ENCODE measurements around the gene PCNX2.

PCNX2 gene

GRCh38 chr1:232986527-232986922 is 309.0 kb downstream of the PCNX2 start:
- Histone ChIP-seq H3K4me3 (ENCODE audit: insufficient read depth, low read length, poor library complexity, severe bottlenecking) (no peak overlapping the region), H3K9ac (ENCODE audit: low read length) (no peak overlapping the region), H4K20me1 (ENCODE audit: low read depth, low read length) (no peaks in the 10 kb centered on the region), H3K4me2 (ENCODE audit: low read depth, low read length, poor library complexity, severe bottlenecking) (no peak overlapping the region), H3K36me3 (ENCODE audit: low read length) (no peaks in the 10 kb centered on the region), H3K9me3 (ENCODE audit: insufficient read depth, low read length) (no peaks in the 10 kb centered on the region), H2AFZ (ENCODE audit: low read depth, low read length, severe bottlenecking) (no peak overlapping the region), H3K27me3 (ENCODE audit: low read length) (no peaks in the 10 kb centered on the region), H3K79me2 (ENCODE audit: insufficient read depth, low read length) (no peaks in the 10 kb centered on the region), H3K27ac (ENCODE audit: low read depth, low read length) (no peak overlapping the region), H3F3A (ENCODE audit: insufficient read depth) (no peaks in the 10 kb centered on the region), H3K9me2 (replicated peaks; ENCODE audit: insufficient read depth, low read length) (no peaks in the 10 kb centered on the region)
- TF ChIP-seq, protein P1, sequence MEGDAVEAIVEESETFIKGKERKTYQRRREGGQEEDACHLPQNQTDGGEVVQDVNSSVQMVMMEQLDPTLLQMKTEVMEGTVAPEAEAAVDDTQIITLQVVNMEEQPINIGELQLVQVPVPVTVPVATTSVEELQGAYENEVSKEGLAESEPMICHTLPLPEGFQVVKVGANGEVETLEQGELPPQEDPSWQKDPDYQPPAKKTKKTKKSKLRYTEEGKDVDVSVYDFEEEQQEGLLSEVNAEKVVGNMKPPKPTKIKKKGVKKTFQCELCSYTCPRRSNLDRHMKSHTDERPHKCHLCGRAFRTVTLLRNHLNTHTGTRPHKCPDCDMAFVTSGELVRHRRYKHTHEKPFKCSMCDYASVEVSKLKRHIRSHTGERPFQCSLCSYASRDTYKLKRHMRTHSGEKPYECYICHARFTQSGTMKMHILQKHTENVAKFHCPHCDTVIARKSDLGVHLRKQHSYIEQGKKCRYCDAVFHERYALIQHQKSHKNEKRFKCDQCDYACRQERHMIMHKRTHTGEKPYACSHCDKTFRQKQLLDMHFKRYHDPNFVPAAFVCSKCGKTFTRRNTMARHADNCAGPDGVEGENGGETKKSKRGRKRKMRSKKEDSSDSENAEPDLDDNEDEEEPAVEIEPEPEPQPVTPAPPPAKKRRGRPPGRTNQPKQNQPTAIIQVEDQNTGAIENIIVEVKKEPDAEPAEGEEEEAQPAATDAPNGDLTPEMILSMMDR (IDR thresholded peaks at IDR 0.05; ENCODE audit: insufficient read depth, low read length, poor library complexity, severe bottlenecking): no peak
- TF ChIP-seq EZH2phosphoT487 (conservative IDR thresholded peaks at IDR 0.05; ENCODE audit: low read length): no peak

GRCh38 chr1:232985882-232986526 is 309.5 kb downstream of the PCNX2 start:
- Histone ChIP-seq H3K36me3 (ENCODE audit: low read length) (no peaks in the 10 kb centered on the region), H3K9ac (ENCODE audit: low read length) (no peak overlapping the region)
- no peak for TF ChIP-seq EZH2phosphoT487 (conservative IDR thresholded peaks at IDR 0.05; ENCODE audit: low read length)
- TF ChIP-seq, protein P1 (IDR thresholded peaks at IDR 0.05; ENCODE audit: insufficient read depth, low read length, poor library complexity, severe bottlenecking): no peak

GRCh38 chr1:232984577-232985425 is 310.7 kb downstream of the PCNX2 start:
- Histone ChIP-seq H3K27ac (ENCODE audit: low read depth, low read length) (no peak overlapping the region), H3K79me2 (ENCODE audit: insufficient read depth, low read length) (no peaks in the 10 kb centered on the region), H3K4me3 (ENCODE audit: insufficient read depth, low read length, poor library complexity, severe bottlenecking) (no peak overlapping the region), H2AFZ (ENCODE audit: low read depth, low read length, severe bottlenecking) (no peak overlapping the region), H4K20me1 (ENCODE audit: low read depth, low read length) (no peaks in the 10 kb centered on the region), H3K9me2 (replicated peaks; ENCODE audit: insufficient read depth, low read length) (no peaks in the 10 kb centered on the region), H3K36me3 (ENCODE audit: low read length) (no peaks in the 10 kb centered on the region), H3K9me3 (ENCODE audit: insufficient read depth, low read length) (no peaks in the 10 kb centered on the region), H3K9ac (ENCODE audit: low read length) (no peak overlapping the region), H3K4me2 (ENCODE audit: low read depth, low read length, poor library complexity, severe bottlenecking) (no peak overlapping the region), H3F3A (ENCODE audit: insufficient read depth) (no peaks in the 10 kb centered on the region), H3K27me3 (ENCODE audit: low read length) (no peaks in the 10 kb centered on the region)
- no peak for TF ChIP-seq EZH2phosphoT487 (conservative IDR thresholded peaks at IDR 0.05; ENCODE audit: low read length)
- TF ChIP-seq, protein P1 (IDR thresholded peaks at IDR 0.05; ENCODE audit: insufficient read depth, low read length, poor library complexity, severe bottlenecking): no peak

More at GRCh38 chr1:232985882-232986526, 309.5 kb downstream of the PCNX2 start:
- Histone ChIP-seq H3K27ac (ENCODE audit: low read depth, low read length) (no peak overlapping the region), H3K9me3 (ENCODE audit: insufficient read depth, low read length) (no peaks in the 10 kb centered on the region), H3F3A (ENCODE audit: insufficient read depth) (no peaks in the 10 kb centered on the region), H3K4me2 (ENCODE audit: low read depth, low read length, poor library complexity, severe bottlenecking) (no peak overlapping the region), H3K9me2 (replicated peaks; ENCODE audit: insufficient read depth, low read length) (no peaks in the 10 kb centered on the region), H3K4me3 (ENCODE audit: insufficient read depth, low read length, poor library complexity, severe bottlenecking) (no peak overlapping the region), H3K27me3 (ENCODE audit: low read length) (no peaks in the 10 kb centered on the region), H3K79me2 (ENCODE audit: insufficient read depth, low read length) (no peaks in the 10 kb centered on the region), H2AFZ (ENCODE audit: low read depth, low read length, severe bottlenecking) (no peak overlapping the region), H4K20me1 (ENCODE audit: low read depth, low read length) (no peaks in the 10 kb centered on the region)
